Skeletal muscle tissue (tissue), 4 donors: ENCODE measurements around the gene DNAJC5G. TPM values are rescaled to one million over a fixed set of nuclear protein-coding genes. Genes with fewer than 3 reads are reported as not detected.
A peak's percentile ranks its signal among the peaks of the same experiment; 100 is the strongest.
"Not testable (repeated sequence)": the region's sequence is repeated elsewhere in the genome, so short reads cannot be mapped to it uniquely, and the experiment has no call there.

Experiments
- H3K27ac ChIP-seq: one replicate; pipeline ENCODE4 v1.7.0; 2013; ENCODE audit warnings: mild to moderate bottlenecking, low read depth, low read length, inconsistent platforms
- H3K27me3 ChIP-seq, 3 donors: one replicate each; pipeline ENCODE4 v1.7.0; 2013; ENCODE audit warnings: low read length in 3 of 3; ENCODE audit not compliant: control insufficient read depth in 3 of 3, insufficient read depth in 3 of 3
- H3K36me3 ChIP-seq, 3 donors: one replicate each; pipeline ENCODE4 v1.7.0; 2013; ENCODE audit warnings: low read length in 3 of 3; ENCODE audit not compliant: control insufficient read depth in 3 of 3, insufficient read depth in 3 of 3
- H3K4me1 ChIP-seq, 3 donors: one replicate each; pipeline ENCODE4 v1.7.0; 2013; ENCODE audit warnings: low read length in 3 of 3, mild to moderate bottlenecking in 3 of 3; ENCODE audit not compliant: control insufficient read depth in 3 of 3, insufficient read depth in 3 of 3
- H3K4me3 ChIP-seq, 3 donors: one replicate each; pipeline ENCODE4 v1.7.0; 2013; ENCODE audit warnings: low read length in 3 of 3
- H3K9ac ChIP-seq, 3 donors: one replicate each; pipeline ENCODE4 v1.7.0; 2013; ENCODE audit warnings: low read length in 3 of 3, mild to moderate bottlenecking in 3 of 3, moderate library complexity in 2 of 3, low read depth in 1 of 3
- H3K9me3 ChIP-seq, 3 donors: one replicate each; pipeline ENCODE4 v1.7.0; 2013; ENCODE audit warnings: low read length in 3 of 3; ENCODE audit not compliant: control insufficient read depth in 3 of 3
- total RNA-seq: library from RNA; depleted of rRNA; stranded (reverse); fragments of >200 nt; gene quantifications from one replicate; pipeline ENCODE4 v1.2.3, GENCODE V29; 2014
- donor health status: Osteomylitis.

The DNAJC5G gene
- total RNA-seq, 1 donor from 2014 or later = under 0.01 TPM

DNA sequence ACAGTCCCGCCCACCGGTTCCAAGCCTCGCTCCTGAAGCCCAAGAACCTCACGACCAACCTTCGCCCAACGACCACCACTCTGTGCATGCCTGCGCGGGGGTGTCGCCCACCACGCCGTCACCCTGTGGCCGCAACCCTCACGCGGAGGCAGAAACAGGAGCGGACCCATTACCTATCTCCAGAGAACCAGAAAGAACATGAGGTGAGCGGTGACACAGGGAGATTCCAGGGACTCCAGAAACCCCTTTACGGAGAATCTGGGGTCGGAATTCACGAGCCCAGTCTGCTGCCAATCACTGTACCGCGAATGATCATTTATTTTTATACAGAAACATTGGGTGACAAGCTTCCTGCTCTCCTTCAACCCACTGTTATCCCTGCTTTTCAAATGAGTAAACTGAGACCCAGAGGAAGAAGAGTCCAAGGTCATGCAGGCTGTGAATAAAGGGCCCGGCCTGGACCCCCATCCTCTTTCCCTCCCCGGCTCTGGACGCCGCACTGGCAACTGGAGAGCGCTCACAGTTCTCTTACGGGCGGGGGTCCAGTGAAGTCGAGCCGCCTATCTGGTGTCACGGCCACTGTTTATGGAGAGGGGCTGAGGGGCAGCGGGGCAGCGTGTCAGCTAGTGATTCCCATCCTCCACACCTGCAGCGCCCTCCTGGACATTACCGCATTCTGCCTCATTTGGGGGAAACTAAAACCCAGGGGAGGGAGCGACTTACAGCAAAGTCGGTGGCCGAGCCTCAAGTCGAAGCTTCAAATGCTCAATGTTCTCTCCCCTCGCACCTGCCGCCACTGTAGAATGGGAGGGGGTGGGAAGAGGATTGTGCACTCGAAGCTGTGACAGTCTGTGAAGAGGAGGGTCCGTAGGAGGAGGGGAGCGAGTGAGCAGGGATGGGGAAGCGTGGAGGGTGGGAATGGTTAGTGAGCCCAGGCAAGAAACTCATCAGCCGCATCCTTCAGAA lies 11.7 kb upstream of the DNAJC5G start:
- peaks cover 67 to 77% (median 69%) of the 10 kb centered on the region in 3 donors for H3K27me3 ChIP-seq
- peak overlapping the region; percentile 26 to 69 (median 65) for H3K4me3 ChIP-seq
- peaks cover 23 to 33% (median 32%) of the 10 kb centered on the region in 3 donors for H3K4me1 ChIP-seq
- H3K9ac ChIP-seq = peak overlapping the region in 1 of 3 donors; percentile 2
- no peaks in the 10 kb centered on the region for H3K9me3 ChIP-seq
- no peaks in the 10 kb centered on the region for H3K36me3 ChIP-seq
- H3K27ac ChIP-seq = no peak overlapping the region

DNA sequence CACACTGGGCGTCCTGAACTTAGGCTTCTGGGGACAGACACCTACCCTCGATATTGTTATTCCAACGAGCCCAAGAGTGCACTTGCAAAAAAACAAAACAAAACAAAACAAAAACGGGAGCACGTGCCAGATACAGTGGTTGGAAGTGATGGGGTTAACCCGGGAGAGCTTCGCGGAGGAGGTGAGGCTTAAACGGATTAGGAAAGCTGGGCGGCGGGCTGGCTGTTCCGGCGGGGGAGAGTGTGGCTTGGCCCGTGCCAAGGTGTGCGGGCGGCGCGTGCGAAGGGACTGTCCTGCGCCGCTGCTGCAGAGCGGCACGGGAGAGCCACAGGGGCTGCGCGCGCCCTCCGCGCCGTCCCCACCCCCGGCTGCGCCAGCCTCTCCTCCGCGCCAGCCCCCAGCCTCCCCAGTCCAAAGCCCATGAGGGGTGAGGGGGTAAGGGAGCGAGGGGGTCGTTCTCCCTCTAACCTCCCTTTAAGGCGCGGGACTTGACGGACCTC lies 10.9 kb upstream of the DNAJC5G start:
- no peak overlapping the region for H3K9ac ChIP-seq
- peaks cover 63 to 73% (median 65%) of the 10 kb centered on the region in 3 donors for H3K27me3 ChIP-seq
- no peaks in the 10 kb centered on the region for H3K9me3 ChIP-seq
- H3K36me3 ChIP-seq = no peaks in the 10 kb centered on the region
- peaks cover 23 to 33% (median 32%) of the 10 kb centered on the region in 3 donors for H3K4me1 ChIP-seq
- no peak overlapping the region for H3K27ac ChIP-seq
- H3K4me3 ChIP-seq = peak overlapping the region in 2 of 3 donors; percentile 45

DNA sequence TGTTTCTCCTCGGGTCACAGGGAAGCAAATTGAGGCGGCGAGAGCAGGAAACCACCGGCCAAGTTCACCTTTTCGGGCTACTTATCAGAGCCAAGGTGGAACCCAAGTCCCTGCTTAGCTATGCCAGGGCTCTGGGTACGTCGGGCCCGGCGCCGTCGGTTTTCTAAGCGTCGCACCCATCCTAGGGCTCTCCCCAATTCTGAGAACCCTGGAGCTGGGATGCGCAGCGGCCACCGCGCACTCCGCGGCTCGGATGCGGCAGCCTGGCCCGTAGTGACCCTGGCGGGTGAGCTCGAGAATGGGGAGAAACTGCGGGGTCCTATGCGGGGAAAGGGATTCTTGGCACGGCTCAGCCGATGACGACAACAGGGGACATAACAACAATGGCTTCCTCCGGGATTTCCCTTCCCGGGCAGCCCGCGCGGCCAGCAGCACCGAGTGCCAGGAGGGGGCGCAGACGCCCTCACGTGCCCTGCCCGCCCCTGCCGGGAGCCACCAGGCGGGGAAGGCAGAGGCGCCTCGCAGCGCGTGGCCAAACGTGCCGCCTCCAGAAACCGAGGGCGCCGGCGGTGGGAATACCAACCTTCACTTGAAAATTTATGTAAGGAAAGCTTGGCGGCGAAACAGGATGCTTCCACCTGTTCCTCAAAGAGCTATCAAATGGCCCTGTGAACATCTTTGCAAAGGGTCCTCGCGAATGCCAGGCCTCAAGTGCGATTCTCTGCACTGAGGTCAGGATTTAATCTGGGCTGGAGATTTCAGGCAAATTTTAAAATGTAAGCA lies 10.3 kb upstream of the DNAJC5G start:
- no peaks in the 10 kb centered on the region for H3K36me3 ChIP-seq
- peaks cover 61 to 71% (median 63%) of the 10 kb centered on the region in 3 donors for H3K27me3 ChIP-seq
- H3K9ac ChIP-seq = peak overlapping the region in 1 of 3 donors; percentile 25
- peak overlapping the region in 2 of 3 donors; percentile 29 to 45 for H3K4me3 ChIP-seq
- H3K27ac ChIP-seq = no peak overlapping the region
- no peaks in the 10 kb centered on the region for H3K9me3 ChIP-seq
- H3K4me1 ChIP-seq = peaks cover 23 to 33% (median 32%) of the 10 kb centered on the region in 3 donors

DNA sequence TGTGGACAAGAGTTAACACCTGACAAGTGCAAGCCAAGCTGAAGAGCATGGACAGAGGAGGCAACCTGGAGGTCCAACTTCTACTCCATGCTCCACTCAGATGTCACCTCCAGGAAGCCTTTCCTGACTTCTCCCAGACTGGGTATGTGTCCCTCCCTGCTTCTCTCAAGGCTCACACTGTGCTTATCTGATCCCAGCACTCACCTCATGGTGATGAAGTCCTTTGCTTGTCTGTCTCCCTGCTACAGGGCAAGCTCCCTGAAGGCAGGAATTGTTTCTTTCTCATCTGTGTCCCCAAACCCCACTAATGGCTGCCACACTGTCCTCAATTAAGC lies 9.7 kb upstream of the DNAJC5G start:
- Histone ChIP-seq H3K36me3 (no peaks in the 10 kb centered on the region), H3K9me3 (no peaks in the 10 kb centered on the region), H3K27ac (no peak overlapping the region), H3K4me1 (peaks cover 23 to 33% (median 32%) of the 10 kb centered on the region in 3 donors), H3K27me3 (peaks cover 56 to 66% (median 57%) of the 10 kb centered on the region in 3 donors), H3K4me3 (no peak overlapping the region), H3K9ac (peak overlapping the region in 1 of 3 donors; percentile 25)

DNA sequence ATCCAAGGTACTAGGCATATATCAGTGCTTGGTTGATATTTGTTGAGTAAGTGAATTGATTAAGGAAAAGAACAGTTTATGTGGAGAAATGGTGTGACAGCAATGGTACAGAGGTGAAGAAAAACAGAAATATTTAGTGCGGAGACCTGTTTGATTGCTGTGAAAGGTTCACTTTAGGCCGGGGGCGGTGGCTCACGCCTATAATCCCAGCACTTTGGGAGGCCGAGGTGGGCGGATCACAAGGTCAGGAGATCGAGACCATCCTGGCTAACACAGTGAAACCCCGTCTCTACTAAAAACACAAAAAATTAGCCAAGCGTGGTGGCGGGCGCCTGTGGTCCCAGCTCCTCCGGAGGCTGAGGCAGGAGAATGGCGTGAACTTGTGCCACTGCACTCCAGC lies 6.9 kb upstream of the DNAJC5G start:
- Histone ChIP-seq H3K27me3 (peaks cover 33 to 42% (median 33%) of the 10 kb centered on the region in 3 donors), H3K4me1 (peaks cover 20 to 23% (median 21%) of the 10 kb centered on the region in 3 donors)
- not testable (repeated sequence) for H3K9ac ChIP-seq, H3K9me3 ChIP-seq, H3K4me3 ChIP-seq, H3K27ac ChIP-seq, H3K36me3 ChIP-seq

DNA sequence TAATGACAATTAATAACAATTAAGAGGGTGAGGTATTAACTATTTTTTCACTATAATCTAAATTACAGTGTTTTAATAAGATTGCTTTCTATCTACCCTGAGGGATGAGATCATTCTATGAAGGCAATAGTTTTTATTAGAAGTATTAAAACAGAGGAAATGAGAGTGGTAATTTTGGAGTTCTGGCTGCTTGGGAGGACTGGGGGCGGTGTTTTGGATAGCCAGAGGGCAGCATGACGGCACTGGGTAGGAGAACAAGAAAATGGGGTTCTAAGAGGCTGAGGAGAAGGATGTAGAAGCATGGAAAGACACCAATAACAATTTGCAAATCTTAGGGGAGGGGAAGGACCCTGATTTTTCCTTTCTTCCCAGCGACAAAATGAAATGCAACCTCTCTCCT lies 5.1 kb upstream of the DNAJC5G start:
- Histone ChIP-seq H3K27ac (no peak overlapping the region), H3K4me3 (no peak overlapping the region), H3K27me3 (peaks cover 14 to 24% (median 20%) of the 10 kb centered on the region in 3 donors), H3K9me3 (no peaks in the 10 kb centered on the region), H3K4me1 (peaks cover 4 to 5% (median 5%) of the 10 kb centered on the region in 3 donors), H3K9ac (no peak overlapping the region), H3K36me3 (no peaks in the 10 kb centered on the region)

DNA sequence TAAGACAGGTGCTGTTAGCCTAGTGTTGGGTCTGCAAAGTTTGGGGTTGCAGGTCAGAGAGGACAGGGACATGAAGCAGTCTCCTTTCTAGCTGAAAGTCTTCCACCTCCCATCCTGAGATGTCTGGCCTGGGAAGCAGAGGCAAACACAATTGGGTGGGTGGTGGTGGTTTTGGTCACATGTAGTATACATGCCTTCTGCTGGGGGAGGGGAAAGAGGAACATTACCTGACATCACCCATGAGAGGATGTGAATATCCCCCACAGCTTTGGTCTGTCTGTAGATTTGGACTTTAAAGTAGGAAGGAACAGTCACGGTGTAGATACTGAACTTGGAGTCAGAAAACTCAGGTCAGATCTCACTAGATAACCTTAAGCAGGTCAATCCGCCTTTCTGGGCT lies 4.6 kb upstream of the DNAJC5G start:
- no peaks in the 10 kb centered on the region for H3K9me3 ChIP-seq
- peaks cover 10 to 19% (median 18%) of the 10 kb centered on the region in 3 donors for H3K27me3 ChIP-seq
- H3K9ac ChIP-seq = no peak overlapping the region
- no peaks in the 10 kb centered on the region for H3K36me3 ChIP-seq
- H3K4me1 ChIP-seq = no peaks in the 10 kb centered on the region
- H3K4me3 ChIP-seq = no peak overlapping the region
- H3K27ac ChIP-seq = no peak overlapping the region

DNA sequence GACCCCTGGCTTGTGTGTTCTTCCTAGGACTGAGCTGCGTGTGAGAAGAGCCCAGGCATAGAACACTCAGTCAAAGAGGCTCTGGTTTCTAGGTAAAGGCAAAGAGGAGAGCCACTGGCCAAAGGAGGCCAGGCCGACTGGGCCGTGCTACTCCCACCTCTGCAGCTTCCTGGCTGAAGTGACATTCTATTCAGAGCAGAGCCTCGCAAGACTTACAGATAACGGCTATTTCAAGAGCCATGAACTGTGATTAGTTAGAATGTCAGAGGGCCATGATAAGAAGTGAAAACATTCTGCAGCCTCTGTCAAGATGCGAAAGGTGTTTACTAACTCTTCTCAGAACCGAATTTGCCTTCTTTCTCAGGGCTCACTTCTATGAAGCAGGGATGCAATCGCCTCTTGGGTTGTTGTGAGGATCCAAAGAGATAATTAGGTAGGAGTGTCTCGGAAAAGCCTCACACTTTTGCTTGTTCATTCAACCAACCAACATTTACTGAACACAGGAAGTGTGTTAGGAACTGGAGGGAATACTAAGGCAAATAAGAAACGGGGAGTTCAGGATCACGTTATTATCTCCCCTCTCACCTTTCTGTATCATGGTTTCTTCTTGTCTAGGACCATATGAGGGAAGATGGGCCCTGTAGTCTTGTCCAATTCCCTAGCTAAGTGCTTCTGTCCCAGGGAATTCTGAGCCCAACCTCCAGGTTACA lies 3.4 kb upstream of the DNAJC5G start:
- Histone ChIP-seq H3K4me3 (no peak overlapping the region), H3K9ac (no peak overlapping the region), H3K27ac (no peak overlapping the region), H3K9me3 (no peaks in the 10 kb centered on the region), H3K27me3 (peaks cover 5 to 17% (median 16%) of the 10 kb centered on the region in 3 donors), H3K36me3 (no peaks in the 10 kb centered on the region), H3K4me1 (no peaks in the 10 kb centered on the region)
